Upper lobe of right lung (tissue), 1 donor: Measurements from ENCODE around the gene XCR1. TPM values are rescaled to one million over a fixed set of nuclear protein-coding genes. Genes with fewer than 3 reads are reported as not detected.

Experiments
- ATAC-seq: fragments of 200-7000 bp; cut with Tn5 transposase; one replicate; pipeline ENCODE4 v1.9.1; 2020; ENCODE audit warnings: mild to moderate bottlenecking, moderate library complexity
- DNase-seq: peaks from one replicate; pipeline ENCODE4 v3.0.0-alpha.2; 2020
- H3K27ac ChIP-seq: fragments of 200-600 bp; one replicate; pipeline ENCODE4 v1.8.0; 2022
- H3K27me3 ChIP-seq: fragments of 200-600 bp; one replicate; pipeline ENCODE4 v1.8.0; 2022; ENCODE audit warnings: mild to moderate bottlenecking
- H3K36me3 ChIP-seq: fragments of 200-600 bp; one replicate; pipeline ENCODE4 v1.8.0; 2022
- H3K4me1 ChIP-seq: fragments of 200-600 bp; one replicate; pipeline ENCODE4 v1.8.0; 2022
- H3K4me3 ChIP-seq: fragments of 200-600 bp; one replicate; pipeline ENCODE4 v1.8.0; 2022; ENCODE audit warnings: mild to moderate bottlenecking
- H3K9me3 ChIP-seq: fragments of 200-600 bp; one replicate; pipeline ENCODE4 v1.8.0; 2022
- intact Hi-C: fragments of 100-400 bp; cut with DNase I; formaldehyde crosslinking; loops from one replicate; pipeline ENCODE4 v1.11.0; 2022
- total RNA-seq: library from RNA; stranded (reverse); fragmentation: NEBNext Ultra II Directional; extraction: Animal tissue kit (Norgen Biotek cat#: 25700); gene quantifications from one replicate; pipeline ENCODE4 v1.2.1, GENCODE V29; 2021
- TF ChIP-seq, protein P1 (sequence below): fragments of 200-600 bp; IDR thresholded peaks from one replicate; pipeline ENCODE4 v1.8.0; 2022; ENCODE audit warnings: antibody characterized with exemption
- donor health status: DM: no; HTN: yes; CAD: no; lungs with severe emphysema.

Gene XCR1
- total RNA-seq, 1 donor from 2014 or later = 0.26 TPM

DNA sequence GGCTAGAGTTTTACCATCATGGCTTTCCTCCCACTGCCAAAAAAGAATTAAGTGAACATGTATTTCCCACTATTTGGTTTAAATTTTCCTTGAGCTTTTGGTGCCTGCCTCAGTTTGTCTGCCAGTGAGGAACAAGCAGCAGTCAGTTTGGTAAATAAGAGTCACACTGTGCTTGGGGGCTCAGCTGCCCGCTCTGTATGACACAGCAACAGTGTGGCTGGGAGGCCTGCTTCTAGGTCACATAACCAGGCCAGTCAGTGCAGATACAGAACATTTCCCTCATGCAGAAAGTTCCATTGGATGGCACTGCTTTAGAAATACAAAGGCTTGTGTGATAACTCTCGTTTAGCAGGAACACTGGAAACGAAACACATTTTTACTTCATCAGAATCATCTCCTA lies 57.3 kb downstream of the XCR1 start:
- peaks cover 25% of the 10 kb centered on the region for H3K4me1 ChIP-seq
- ATAC-seq = no peak

DNA sequence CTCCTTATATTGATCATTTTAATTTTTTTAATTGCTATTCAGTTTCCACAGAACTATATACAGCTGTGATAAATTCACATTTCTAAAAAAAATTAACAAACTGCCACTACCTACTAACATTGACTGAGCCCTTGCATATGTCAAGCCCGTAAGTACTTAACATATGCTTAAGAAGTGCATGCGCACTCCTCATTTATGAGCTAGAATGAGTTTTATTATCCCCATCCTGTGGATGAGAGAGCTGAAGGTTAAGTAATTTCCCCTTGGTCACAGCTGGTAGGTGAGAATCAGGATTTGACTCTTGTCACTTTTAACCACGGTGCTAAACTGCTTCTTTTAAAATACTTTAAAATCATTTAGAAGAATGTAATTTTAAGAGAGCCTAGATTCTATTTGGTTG lies 58.2 kb downstream of the XCR1 start:
- Histone ChIP-seq H3K4me3 (no peak overlapping the region), H3K4me1 (peaks cover 25% of the 10 kb centered on the region), H3K9me3 (no peaks in the 10 kb centered on the region), H3K36me3 (peaks cover 84% of the 10 kb centered on the region), H3K27me3 (no peaks in the 10 kb centered on the region), H3K27ac (no peak overlapping the region)
- TF ChIP-seq, protein P1, sequence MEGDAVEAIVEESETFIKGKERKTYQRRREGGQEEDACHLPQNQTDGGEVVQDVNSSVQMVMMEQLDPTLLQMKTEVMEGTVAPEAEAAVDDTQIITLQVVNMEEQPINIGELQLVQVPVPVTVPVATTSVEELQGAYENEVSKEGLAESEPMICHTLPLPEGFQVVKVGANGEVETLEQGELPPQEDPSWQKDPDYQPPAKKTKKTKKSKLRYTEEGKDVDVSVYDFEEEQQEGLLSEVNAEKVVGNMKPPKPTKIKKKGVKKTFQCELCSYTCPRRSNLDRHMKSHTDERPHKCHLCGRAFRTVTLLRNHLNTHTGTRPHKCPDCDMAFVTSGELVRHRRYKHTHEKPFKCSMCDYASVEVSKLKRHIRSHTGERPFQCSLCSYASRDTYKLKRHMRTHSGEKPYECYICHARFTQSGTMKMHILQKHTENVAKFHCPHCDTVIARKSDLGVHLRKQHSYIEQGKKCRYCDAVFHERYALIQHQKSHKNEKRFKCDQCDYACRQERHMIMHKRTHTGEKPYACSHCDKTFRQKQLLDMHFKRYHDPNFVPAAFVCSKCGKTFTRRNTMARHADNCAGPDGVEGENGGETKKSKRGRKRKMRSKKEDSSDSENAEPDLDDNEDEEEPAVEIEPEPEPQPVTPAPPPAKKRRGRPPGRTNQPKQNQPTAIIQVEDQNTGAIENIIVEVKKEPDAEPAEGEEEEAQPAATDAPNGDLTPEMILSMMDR = no peak
- intact Hi-C loops = no loop called here
- no peak for ATAC-seq
- no peak for DNase-seq

More for the DNA sequence above, 57.3 kb downstream of the XCR1 start:
- intact Hi-C loops = no loop called here
- Histone ChIP-seq H3K27me3 (no peaks in the 10 kb centered on the region), H3K4me3 (no peak overlapping the region), H3K36me3 (peaks cover 84% of the 10 kb centered on the region), H3K27ac (no peak overlapping the region), H3K9me3 (no peaks in the 10 kb centered on the region)
- TF ChIP-seq, protein P1 = no peak
- no peak for DNase-seq

DNA sequence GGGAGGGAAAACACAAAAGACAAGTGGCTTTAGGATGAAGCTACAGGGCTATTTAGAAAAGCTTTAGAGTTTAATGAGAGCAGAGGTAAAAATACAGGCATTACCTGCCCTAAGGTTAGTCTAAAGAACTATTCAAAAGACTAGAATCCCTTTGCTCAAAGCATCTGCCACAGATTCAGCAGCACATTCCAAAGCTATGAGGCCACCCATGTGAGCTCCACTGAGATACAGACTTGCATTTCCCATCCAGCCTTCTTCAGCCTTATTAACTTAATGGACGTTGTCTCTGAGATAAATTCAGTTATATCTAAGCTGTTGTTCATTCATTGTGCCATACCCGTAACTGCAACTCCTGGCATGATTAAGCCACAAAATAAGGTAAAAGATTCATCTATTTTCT lies 58.6 kb downstream of the XCR1 start:
- no peak overlapping the region for H3K4me3 ChIP-seq
- TF ChIP-seq, protein P1 = no peak
- ATAC-seq = no peak
- peaks cover 84% of the 10 kb centered on the region for H3K36me3 ChIP-seq
- DNase-seq = no peak
- H3K9me3 ChIP-seq = no peaks in the 10 kb centered on the region
- no peaks in the 10 kb centered on the region for H3K27me3 ChIP-seq
- H3K4me1 ChIP-seq = peaks cover 25% of the 10 kb centered on the region
- intact Hi-C loops = no loop called here
- no peak overlapping the region for H3K27ac ChIP-seq

DNA sequence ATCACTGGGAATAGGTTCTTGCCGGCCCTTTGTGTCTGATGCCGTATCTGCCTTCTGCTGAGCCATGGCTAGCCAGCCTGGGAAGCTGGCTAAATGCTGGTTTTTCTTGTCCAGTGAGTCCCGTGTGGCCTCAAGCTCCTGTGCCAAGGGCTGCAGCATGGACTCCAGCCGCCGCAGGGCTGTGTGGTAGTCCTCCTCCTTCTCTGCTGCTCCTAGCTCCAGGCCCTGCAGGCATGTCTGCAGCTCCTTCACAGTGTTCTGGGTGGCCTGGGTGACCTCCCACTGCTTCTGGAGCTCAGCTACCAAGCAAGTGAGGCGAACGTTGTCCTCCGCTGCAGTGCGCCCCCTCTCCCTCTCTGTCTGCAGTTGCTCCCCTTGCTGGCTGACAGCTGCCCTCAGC lies 59.1 kb downstream of the XCR1 start:
- DNase-seq = no peak
- no peak overlapping the region for H3K27ac ChIP-seq

DNA sequence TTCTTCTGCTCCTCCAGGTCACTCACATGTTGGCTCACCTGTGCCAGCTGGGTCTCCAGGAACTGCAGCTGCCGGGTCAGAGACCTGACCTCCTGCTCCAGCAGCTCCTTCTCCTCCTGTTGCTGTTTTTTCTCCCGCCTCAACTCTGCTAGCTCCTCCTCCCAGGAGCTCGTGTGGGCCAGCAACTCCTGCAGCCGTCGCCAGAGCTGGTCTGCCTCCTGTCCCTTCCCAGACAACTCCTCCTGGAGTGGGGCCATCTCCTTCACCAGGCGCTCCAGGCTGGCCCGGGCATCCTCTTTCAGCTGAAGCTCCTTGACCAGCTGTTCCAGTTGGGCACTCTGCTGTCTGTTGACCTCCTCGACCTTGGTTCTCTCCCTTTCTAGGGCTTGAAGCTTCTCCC lies 59.6 kb downstream of the XCR1 start:
- intact Hi-C loops = no loop called here
- no peak for ATAC-seq
- H3K27me3 ChIP-seq = no peaks in the 10 kb centered on the region
- H3K27ac ChIP-seq = no peak overlapping the region
- no peak for DNase-seq
- TF ChIP-seq, protein P1 = no peak
- peaks cover 91% of the 10 kb centered on the region for H3K36me3 ChIP-seq
- H3K9me3 ChIP-seq = no peaks in the 10 kb centered on the region
- H3K4me3 ChIP-seq = no peak overlapping the region
- H3K4me1 ChIP-seq = peaks cover 25% of the 10 kb centered on the region

More for the DNA sequence above, 59.1 kb downstream of the XCR1 start:
- no peaks in the 10 kb centered on the region for H3K9me3 ChIP-seq
- intact Hi-C loops = no loop called here
- no peaks in the 10 kb centered on the region for H3K27me3 ChIP-seq
- H3K36me3 ChIP-seq = peaks cover 87% of the 10 kb centered on the region
- no peak overlapping the region for H3K4me3 ChIP-seq
- no peak for ATAC-seq
- TF ChIP-seq, protein P1 = no peak
- peaks cover 25% of the 10 kb centered on the region for H3K4me1 ChIP-seq

Other genes with a start within 250 kb of the XCR1 start
- gene SLC6A20, start 230.9 kb downstream of the XCR1 start, total RNA-seq = 22.7 TPM
- gene LZTFL1, start 185.4 kb downstream of the XCR1 start, total RNA-seq = 22.8 TPM
- gene CCR9, start 140.9 kb downstream of the XCR1 start, total RNA-seq = not detected
- gene CXCR6, start 84.0 kb downstream of the XCR1 start, total RNA-seq = 4.7 TPM
- gene FYCO1, start 31.7 kb downstream of the XCR1 start, total RNA-seq = 47.3 TPM
- gene CCR1, start 180.8 kb upstream of the XCR1 start, total RNA-seq = 40.9 TPM
- gene CCR3, start 215.0 kb upstream of the XCR1 start, total RNA-seq = 0.43 TPM